ENCODE results near the gene ASPA.

DNA sequence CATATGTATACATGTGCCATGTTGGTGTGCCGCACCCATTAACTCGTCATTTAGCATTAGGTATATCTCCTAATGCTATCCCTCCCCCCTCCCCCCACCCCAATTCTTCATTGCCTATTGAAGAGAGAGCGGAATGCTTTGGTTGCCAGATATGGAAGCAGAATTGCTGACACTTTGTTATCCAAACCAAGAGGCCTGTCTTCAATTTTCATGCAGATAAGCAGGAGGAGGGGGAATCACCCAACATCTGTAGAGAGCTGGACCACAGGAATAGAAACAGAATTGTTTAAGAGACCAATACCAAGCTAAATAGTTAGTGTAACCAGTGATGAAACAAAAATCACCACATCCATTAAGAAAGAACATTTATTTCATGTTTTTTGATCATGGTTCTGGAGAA lies 7.1 kb downstream of the ASPA start:
- TF ChIP-seq POLR2A (IDR thresholded peaks at IDR 0.05) (no peak), CTCF (IDR thresholded peaks at IDR 0.05) (no peak)
